ENCODE data around the gene MBD2. TPM values are rescaled to one million over a fixed set of nuclear protein-coding genes. Genes with fewer than 3 reads are reported as not detected.

MBD2 gene
- total RNA-seq, 6 donors from 2014 or later, result 28.7 to 106 (median 52.8) TPM

GRCh38 chr18:54247511-54248175, 23.2 kb upstream of the MBD2 start:
- Histone ChIP-seq H3K4me3 (no peak overlapping the region), H3K27ac (no peak overlapping the region), H3K4me1 (peaks cover 0 to 18% (median 6%) of the 10 kb centered on the region in 4 donors), H3K36me3 (no peaks in the 10 kb centered on the region), H3K9me3 (no peaks in the 10 kb centered on the region), H3K27me3 (no peaks in the 10 kb centered on the region)
- DNase-seq (no peak), ATAC-seq (ENCODE audit: low FRiP score in 2 of 2) (no peak)
- 68 to 70% methylated on average over 9 of the region's 9 CpGs for WGBS, 2 donors
- no peak for TF ChIP-seq EP300 (IDR thresholded peaks at IDR 0.05)
- no peak for TF ChIP-seq POLR2A (IDR thresholded peaks at IDR 0.05)
- no peak for TF ChIP-seq POLR2AphosphoS5 (IDR thresholded peaks at IDR 0.05)
- TF ChIP-seq CTCF (IDR thresholded peaks at IDR 0.05), result no peak

- H3K36me3 ChIP-seq, result no peaks in the 10 kb centered on the region
Measured at GRCh38 chr18:54242327-54242726, 17.9 kb upstream of the MBD2 start.

GRCh38 chr18:54241483-54241882, 17.0 kb upstream of the MBD2 start:
- TF ChIP-seq CTCF (IDR thresholded peaks at IDR 0.05) (no peak), EP300 (IDR thresholded peaks at IDR 0.05) (no peak), POLR2AphosphoS5 (IDR thresholded peaks at IDR 0.05) (no peak), POLR2A (IDR thresholded peaks at IDR 0.05) (no peak)
- H3K4me3 ChIP-seq, result no peak overlapping the region
- peak in 1 of 2 donors; percentile 61 for ATAC-seq (ENCODE audit: low FRiP score in 2 of 2)
- DNase-seq, result peak in 1 of 2 donors; percentile 20
- H3K4me1 ChIP-seq, result peaks cover 0 to 9% (median 6%) of the 10 kb centered on the region in 4 donors
- no peaks in the 10 kb centered on the region for H3K36me3 ChIP-seq
- peak overlapping the region in 1 of 4 donors; percentile 78 for H3K27ac ChIP-seq
- no peaks in the 10 kb centered on the region for H3K9me3 ChIP-seq
- no peaks in the 10 kb centered on the region for H3K27me3 ChIP-seq
- 71 to 100% methylated on average over 1 to 4 of the region's 4 CpGs for WGBS, 2 donors

More at GRCh38 chr18:54242327-54242726, 17.9 kb upstream of the MBD2 start:
- Histone ChIP-seq H3K27me3 (no peaks in the 10 kb centered on the region), H3K4me3 (no peak overlapping the region), H3K9me3 (no peaks in the 10 kb centered on the region), H3K27ac (no peak overlapping the region), H3K4me1 (peaks cover 0 to 9% (median 6%) of the 10 kb centered on the region in 4 donors)
- ATAC-seq (ENCODE audit: low FRiP score in 2 of 2) (peak in 1 of 2 donors; percentile 28), DNase-seq (peak in 1 of 2 donors; percentile 68)
- TF ChIP-seq CTCF (IDR thresholded peaks at IDR 0.05) (no peak), EP300 (IDR thresholded peaks at IDR 0.05) (no peak), POLR2A (IDR thresholded peaks at IDR 0.05) (no peak), POLR2AphosphoS5 (IDR thresholded peaks at IDR 0.05) (no peak)
- 92 to 93% methylated on average over 5 of the region's 19 CpGs for WGBS, 2 donors

- Histone ChIP-seq H3K4me1 (peaks cover 0 to 9% (median 6%) of the 10 kb centered on the region in 4 donors), H3K36me3 (no peaks in the 10 kb centered on the region), H3K27me3 (no peaks in the 10 kb centered on the region), H3K4me3 (no peak overlapping the region), H3K27ac (peak overlapping the region; percentile 17 to 78 (median 61)), H3K9me3 (no peaks in the 10 kb centered on the region)
- 75 to 83% methylated on average over 13 of the region's 13 CpGs for WGBS, 2 donors
- DNase-seq (peak; percentile 68 to 85), ATAC-seq (ENCODE audit: low FRiP score in 2 of 2) (peak; percentile 46 to 84)
- TF ChIP-seq POLR2AphosphoS5 (IDR thresholded peaks at IDR 0.05), result peak in 1 of 2 donors; percentile 15
- TF ChIP-seq EP300 (IDR thresholded peaks at IDR 0.05), result no peak
- peak in 1 of 4 donors; percentile 34 for TF ChIP-seq POLR2A (IDR thresholded peaks at IDR 0.05)
Measured at GRCh38 chr18:54240629-54241107, 16.2 kb upstream of the MBD2 start.

- H3K36me3 ChIP-seq, result no peaks in the 10 kb centered on the region
- TF ChIP-seq CTCF (IDR thresholded peaks at IDR 0.05), result no peak
- no peak for TF ChIP-seq POLR2A (IDR thresholded peaks at IDR 0.05)
- no peak for TF ChIP-seq POLR2AphosphoS5 (IDR thresholded peaks at IDR 0.05)
- TF ChIP-seq EP300 (IDR thresholded peaks at IDR 0.05), result no peak
- H3K9me3 ChIP-seq, result no peaks in the 10 kb centered on the region
- DNase-seq (no peak), ATAC-seq (ENCODE audit: low FRiP score in 2 of 2) (no peak)
- no peak overlapping the region for H3K4me3 ChIP-seq
- WGBS, 2 donors, result 36 to 48% methylated on average over 2 of the region's 2 CpGs
- peaks cover 0 to 9% (median 6%) of the 10 kb centered on the region in 4 donors for H3K4me1 ChIP-seq
- no peaks in the 10 kb centered on the region for H3K27me3 ChIP-seq
- peak overlapping the region in 3 of 4 donors; percentile 60 to 78 (median 62) for H3K27ac ChIP-seq
Measured at GRCh38 chr18:54239601-54240000, 15.1 kb upstream of the MBD2 start.
